ENCODE results near the gene OLR1.

- TF ChIP-seq POLR2A (IDR thresholded peaks at IDR 0.05): no peak
- TF ChIP-seq CTCF (IDR thresholded peaks at IDR 0.05): no peak
Observed at GRCh38 chr12:10159280-10159679, 12.7 kb downstream of the OLR1 start.

All from esophagus squamous epithelium (tissue), 4 donors.